HG03108 (cell line): ENCODE measurements around the gene MSANTD1.

Experiments
- ATAC-seq: cut with Tn5 transposase; IDR thresholded peaks from one replicate; pipeline ENCODE4 v1.9.1; 2021; ENCODE audit warnings: moderate library complexity; ENCODE audit not compliant: unreplicated experiment

Gene MSANTD1

GRCh38 chr4:3262208-3263052 is 13.5 kb downstream of the MSANTD1 start:
- no peak for ATAC-seq

DNA sequence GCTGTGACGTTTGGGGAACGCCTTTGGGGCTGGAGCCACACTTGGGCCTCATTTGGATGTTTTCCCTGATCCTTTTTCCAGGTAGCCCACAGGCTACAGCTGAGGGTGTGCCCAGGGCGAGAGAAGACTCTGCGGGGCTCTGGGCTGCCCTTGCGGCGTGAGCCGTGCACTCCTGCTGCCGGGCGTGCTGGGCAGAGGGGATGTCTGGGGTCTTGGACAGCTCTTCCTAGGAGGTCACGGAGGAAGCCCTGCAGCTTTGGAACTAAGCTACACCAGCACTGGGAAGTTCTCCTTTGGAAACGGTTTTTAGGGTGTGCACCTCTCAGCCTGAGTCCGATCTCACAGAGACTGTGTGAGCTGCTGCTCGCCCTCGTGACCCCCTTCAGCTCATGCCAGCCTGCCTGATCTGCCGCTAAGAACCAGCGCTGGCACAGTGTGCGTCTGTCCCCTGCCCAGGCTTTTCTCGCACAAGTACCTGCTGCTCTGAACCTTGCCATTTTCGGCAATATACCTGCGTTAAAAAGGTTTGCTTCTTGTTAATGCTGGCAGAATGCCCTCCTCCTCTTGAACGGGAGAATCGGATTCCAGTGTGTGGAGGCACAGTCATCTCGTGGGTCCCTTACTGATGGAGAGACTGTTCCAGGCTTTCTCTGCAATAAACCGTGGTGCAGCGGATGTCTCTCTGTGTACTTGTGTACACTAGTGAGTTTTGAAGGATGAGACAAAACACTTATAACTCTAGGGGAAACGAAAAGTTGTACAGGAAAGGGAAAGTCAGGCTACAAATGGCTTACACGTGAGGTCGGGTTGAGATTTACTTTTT is 14.3 kb downstream of the MSANTD1 start:
- no peak for ATAC-seq

- ATAC-seq: no peak
These were observed 14.9 kb downstream of the MSANTD1 start for GRCh38 chr4:3263876-3264193.

GRCh38 chr4:3266076-3266475 is 17.1 kb downstream of the MSANTD1 start:
- no peak for ATAC-seq

DNA sequence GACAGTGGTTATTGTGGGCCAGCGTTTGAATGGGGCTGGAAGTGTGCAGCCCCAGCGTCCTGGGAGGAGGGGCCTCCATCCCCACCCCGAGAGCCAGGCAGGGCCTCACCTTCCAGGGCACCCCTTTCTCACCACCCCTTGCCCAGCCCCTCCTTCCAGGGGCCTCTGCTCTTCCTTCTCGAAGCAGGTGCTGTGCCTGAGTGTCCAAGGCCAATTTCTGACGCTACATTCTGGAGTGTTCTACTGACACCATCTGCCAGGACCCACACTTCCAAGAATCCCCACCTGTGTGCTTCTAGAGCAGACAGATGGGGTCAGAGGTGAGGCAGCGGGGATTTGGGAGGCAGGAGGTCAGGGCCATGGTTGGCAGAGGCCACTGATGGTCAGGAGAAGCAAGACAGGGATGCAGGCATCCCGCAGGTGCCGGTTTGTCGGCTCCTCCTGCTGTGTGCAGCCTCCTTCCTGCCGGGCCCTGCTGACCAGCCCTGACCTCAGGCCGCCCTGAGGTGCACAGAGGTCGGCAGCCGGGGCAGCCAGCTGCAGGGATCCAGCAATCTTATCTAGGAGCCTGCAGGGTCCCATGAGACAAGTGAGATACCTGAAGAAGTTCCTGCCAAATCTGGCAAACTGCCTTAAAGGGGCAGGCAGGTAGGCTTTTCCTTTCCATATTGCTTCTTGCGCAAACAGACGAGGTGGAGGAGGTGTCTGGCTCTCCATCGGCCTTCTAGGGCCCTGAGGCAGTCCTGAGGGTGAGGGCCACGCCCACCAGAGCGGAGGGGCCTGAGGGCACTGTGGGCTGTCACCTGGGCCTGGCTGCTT is 18.8 kb downstream of the MSANTD1 start:
- ATAC-seq: no peak

DNA sequence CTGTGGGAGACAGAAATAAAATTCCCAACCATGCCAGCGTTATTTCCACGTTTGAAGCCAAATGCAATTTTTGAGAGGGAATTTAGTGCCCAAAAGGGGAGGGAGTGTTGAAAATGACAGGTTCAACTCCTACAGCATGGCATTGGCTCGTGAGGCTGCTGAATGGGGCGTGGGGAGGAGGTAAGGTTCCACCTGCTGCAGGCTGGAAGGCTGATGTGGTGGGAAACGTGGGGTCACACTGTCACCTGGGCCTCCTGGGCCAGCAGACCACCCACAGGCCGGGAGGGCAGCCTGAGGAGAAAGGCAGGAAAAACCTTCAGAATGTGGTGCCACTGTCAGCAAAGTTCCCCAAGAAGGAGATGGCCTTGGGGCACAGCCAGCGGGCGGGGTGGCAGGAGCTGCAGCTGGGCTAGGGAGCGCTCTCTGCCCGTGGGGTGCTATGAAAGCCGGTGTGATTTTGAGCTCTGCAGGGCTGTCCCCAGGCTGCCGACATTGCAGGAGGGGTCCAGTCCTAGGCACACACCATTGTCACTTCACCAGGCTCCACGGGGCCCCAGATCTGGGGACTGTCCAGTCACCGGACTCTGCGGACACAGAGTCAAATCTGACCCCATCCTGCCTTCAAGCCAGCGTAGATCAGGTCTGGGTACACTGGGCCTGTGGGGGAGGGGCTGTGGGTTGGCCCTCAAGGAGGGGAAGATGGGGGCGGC is 19.6 kb downstream of the MSANTD1 start:
- no peak for ATAC-seq

GRCh38 chr4:3269105-3269927 is 20.4 kb downstream of the MSANTD1 start:
- no peak for ATAC-seq

GRCh38 chr4:3269991-3270611 is 21.1 kb downstream of the MSANTD1 start:
- no peak for ATAC-seq

GRCh38 chr4:3271131-3271530 is 22.2 kb downstream of the MSANTD1 start:
- no peak for ATAC-seq

DNA sequence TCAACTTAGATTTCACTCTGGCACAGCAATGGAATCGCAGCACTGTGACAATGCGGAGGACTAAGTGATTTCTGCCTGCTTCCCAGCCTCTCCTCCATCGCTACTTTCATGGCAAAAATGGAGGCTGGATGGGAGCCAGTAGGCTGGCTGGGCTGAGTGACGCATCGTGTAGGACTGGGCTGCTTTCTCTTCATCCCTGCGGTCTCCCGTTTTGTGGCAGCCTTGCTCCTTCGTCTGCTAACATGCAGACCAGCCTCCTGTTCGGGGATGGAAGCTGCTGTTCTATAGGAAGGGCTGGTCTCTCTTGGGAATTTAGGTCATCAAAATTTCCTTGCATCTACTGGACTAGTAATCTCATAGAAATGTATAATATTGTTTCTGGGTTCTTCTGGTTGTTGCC is 28.0 kb downstream of the MSANTD1 start:
- no peak for ATAC-seq

DNA sequence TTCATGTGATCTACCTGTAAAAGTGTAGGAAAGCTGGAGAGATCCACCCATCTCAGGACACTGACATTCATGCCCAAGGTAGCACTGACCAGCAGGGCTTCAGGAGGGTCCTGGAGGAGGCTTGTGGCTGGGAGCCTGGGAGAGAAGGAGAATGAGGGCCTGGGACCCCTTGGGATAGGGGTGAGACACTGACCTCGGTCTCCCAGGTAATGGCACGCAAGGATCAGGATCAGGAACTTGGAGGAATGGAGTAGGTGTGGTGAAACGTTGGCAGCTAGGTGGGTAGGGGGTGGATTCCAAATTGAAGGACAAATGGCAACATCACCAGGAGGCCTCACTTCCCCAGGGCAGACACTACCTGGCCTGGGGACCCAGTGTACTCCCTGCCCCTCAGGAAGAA is 31.5 kb downstream of the MSANTD1 start:
- ATAC-seq: no peak

- no peak for ATAC-seq
These were observed 34.5 kb downstream of the MSANTD1 start for GRCh38 chr4:3283483-3283882.

- ATAC-seq: no peak
These were observed 35.0 kb downstream of the MSANTD1 start for GRCh38 chr4:3283916-3284315.

DNA sequence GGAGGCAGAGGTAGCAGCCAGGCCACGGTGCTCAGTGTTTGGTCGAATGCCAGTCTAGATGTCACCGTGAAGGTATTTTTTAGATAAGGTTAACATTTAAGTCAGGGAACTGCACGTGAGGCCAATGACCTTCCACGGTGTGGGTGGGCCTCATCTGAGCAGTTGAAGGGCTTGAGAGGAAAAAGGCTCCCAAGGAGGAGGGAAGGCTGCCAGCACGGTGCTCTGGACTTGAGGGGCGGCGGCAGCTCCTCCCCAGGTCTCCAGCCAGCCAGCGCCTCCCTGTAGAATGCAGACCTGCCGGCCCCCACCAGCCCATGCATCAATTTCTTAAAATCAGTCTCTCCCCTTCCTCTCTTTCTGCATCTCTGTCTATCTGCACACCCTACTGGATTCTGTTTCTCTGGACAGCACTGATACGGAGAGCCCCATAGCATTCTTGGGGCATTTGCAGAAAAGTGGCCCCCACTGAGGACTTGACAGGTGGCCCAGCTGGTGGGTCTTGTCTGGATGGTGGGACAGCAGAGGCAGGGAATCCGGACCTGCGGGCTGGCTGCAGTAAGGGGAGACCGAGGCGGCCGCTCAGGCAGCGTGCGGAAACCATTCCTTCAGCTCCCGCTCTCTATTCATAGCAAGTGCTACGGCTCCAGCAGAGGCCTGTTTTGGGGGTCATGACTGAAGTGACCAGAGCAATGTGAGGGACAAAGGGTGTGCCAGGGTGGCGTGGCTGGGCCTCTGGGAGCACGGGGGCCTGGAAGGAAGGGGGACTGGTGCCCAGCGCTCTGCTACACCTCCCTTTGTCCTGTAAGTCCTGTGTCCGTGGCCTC is 36.0 kb downstream of the MSANTD1 start:
- ATAC-seq: no peak

DNA sequence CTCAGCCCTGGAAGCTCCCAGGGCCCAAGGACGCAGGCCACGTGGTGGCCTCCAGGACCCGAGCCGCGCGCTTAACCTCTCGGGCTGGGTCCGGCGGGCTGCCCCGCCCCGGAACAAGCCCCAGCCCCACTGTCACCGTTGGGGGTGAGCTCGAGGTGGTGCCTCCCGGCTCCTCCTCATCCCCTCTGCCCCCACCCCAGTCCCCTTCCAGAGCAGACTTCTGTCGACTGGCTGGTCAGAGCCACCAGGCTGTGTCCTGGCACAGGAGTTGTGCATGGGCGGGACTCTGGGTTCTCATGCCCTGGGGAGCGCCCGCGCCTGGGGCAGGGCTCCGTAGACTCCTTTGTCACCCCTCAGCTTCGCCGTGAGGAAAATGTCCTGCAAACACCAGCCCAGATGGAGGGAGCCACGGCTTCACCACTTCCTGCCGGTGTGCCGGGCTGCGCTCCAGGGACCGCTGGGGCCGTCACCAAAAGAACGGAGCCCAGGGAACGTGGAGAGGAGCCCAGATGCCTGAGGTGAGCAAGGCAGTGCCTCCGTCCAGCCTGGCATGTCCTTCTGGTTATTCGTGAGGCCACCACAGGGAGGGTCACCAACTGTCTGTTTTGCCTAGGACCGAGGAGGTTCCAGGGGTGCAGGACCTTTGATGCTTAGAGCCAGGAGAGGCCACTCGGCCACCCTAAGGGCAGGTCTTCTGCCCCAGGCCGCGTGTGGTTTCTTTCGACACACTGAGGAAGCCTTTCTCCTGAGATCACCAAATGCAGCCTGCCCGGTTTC is 36.8 kb downstream of the MSANTD1 start:
- peak; percentile 92 for ATAC-seq

- no peak for ATAC-seq
These were observed 37.6 kb downstream of the MSANTD1 start for GRCh38 chr4:3286335-3287175.
